PC-3 (cell line): ENCODE results near the gene ARHGAP32.

Experiments
- EZH2 ChIP-seq: fragments of 300-600 bp; sonication (generic); IDR thresholded peaks from one replicate; pipeline ENCODE4 v1.6.1; 2017; ENCODE audit warnings: antibody characterized with exemption, mild to moderate bottlenecking, low read length; ENCODE audit not compliant: unreplicated experiment
- TF ChIP-seq, protein P1 (sequence below): fragments of 300-600 bp; sonication (generic); conservative IDR thresholded peaks from 2 replicates; pipeline ENCODE4 v1.5.1; 2017; ENCODE audit warnings: antibody characterized with exemption, low read depth, mild to moderate bottlenecking, low read length

DNA sequence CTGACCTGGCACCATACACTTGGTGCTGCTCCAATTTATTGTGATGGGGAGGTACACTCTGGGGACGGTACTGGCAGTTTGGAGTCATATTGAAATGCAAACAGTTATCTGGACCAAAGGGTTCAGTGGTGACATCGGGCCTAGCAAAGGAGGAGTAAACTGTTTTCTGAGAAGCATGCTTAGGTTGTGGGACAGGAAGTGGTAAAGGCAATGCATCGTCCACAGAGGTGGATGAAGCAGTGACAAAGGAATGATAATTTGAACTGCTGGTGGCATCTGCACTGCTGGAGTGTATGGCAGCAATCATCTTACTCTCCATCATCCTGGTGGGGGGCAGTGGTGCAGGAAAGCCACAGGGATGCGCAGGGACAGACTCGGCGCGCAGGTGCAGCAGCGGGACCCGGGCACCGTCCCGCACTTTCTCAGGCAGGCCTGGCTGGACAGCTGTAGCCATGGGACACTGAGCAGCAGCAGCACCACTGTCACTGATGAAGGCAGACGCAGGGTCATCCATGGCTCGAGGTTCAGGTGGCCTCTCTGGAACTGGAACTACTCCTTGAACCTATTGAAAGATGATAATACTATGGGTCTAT lies 221.4 kb downstream of the ARHGAP32 start:
- TF ChIP-seq, protein P1, sequence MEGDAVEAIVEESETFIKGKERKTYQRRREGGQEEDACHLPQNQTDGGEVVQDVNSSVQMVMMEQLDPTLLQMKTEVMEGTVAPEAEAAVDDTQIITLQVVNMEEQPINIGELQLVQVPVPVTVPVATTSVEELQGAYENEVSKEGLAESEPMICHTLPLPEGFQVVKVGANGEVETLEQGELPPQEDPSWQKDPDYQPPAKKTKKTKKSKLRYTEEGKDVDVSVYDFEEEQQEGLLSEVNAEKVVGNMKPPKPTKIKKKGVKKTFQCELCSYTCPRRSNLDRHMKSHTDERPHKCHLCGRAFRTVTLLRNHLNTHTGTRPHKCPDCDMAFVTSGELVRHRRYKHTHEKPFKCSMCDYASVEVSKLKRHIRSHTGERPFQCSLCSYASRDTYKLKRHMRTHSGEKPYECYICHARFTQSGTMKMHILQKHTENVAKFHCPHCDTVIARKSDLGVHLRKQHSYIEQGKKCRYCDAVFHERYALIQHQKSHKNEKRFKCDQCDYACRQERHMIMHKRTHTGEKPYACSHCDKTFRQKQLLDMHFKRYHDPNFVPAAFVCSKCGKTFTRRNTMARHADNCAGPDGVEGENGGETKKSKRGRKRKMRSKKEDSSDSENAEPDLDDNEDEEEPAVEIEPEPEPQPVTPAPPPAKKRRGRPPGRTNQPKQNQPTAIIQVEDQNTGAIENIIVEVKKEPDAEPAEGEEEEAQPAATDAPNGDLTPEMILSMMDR = no peak
- TF ChIP-seq EZH2 = no peak
